Breast epithelium (tissue), 3 donors: ENCODE measurements around the gene CATSPERB.

ENCODE experiments used
- CTCF ChIP-seq, 3 donors: fragments of 450-650 bp; IDR thresholded peaks; one replicate each; pipeline ENCODE4 v1.5.1; 2016 to 2017; ENCODE audit warnings: antibody characterized with exemption in 3 of 3, mild to moderate bottlenecking in 3 of 3, moderate library complexity in 3 of 3
- POLR2A ChIP-seq: fragments of 450-650 bp; IDR thresholded peaks from one replicate; pipeline ENCODE4 v1.6.1; 2016; ENCODE audit warnings: antibody characterized with exemption, mild to moderate bottlenecking, moderate library complexity
- POLR2AphosphoS5 ChIP-seq, 3 donors: sonication (generic); formaldehyde crosslinking; IDR thresholded peaks; one replicate each; pipeline ENCODE4 v1.6.1; 2017; ENCODE audit warnings: antibody characterized with exemption in 3 of 3

DNA sequence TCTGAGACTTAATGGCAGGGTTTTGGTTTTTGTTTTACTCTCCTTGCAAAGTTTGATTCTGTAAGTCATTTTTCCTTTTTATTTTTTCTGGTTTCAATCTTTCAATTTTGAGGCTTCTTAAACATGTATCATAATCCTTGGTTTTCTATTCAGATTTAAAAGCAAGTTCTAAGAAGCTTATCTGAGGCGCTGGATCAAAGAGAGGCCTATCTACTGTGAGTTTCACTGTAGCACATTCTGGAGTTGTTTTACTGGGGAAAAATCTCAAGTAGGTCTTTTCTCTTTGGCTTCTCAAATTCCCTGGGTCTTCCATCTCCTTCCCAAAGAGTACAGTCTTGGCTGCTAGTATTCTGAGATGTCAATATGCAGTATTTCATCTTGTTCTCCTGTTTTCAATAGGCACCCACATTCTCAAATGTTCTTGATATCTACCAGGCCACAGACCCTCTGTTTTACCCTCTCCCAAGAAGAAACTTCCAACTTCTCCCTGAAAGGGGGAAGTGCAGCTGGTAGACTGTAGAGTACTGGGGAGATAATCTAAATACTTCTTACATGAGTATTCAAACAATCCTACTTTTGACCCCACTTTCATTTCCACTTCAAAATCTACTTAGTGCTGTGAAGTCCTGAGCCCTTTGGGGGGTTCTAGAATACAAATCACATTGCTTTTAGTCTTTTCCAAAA lies 10.9 kb upstream of the CATSPERB start:
- no peak for TF ChIP-seq POLR2AphosphoS5 (IDR thresholded peaks at IDR 0.05)
- no peak for TF ChIP-seq CTCF (IDR thresholded peaks at IDR 0.05)
- no peak for TF ChIP-seq POLR2A
